Osteoblast (primary cell): Measurements from ENCODE around the gene SPTB. TPM values are rescaled to one million over a fixed set of nuclear protein-coding genes. Genes with fewer than 3 reads are reported as not detected.

Experiments used
- DNase-seq: peaks from one replicate; pipeline ENCODE4 v3.0.0; 2011; ENCODE audit warnings: low spot score, mixed read lengths; ENCODE audit not compliant: insufficient read length; ENCODE audit errors: missing footprints
- H2AFZ ChIP-seq: 2 replicates; pipeline ENCODE4 v1.6.0; 2011; ENCODE audit warnings: mild to moderate bottlenecking, low read length
- H3K27ac ChIP-seq: 2 replicates; pipeline ENCODE4 v1.5.1; 2011; ENCODE audit warnings: mild to moderate bottlenecking, low read depth, low read length, moderate library complexity
- H3K27me3 ChIP-seq: 2 replicates; pipeline ENCODE4 v1.6.0; 2012; ENCODE audit warnings: mild to moderate bottlenecking, control low read depth, inconsistent platforms, low read length, moderate library complexity; ENCODE audit not compliant: insufficient read depth
- H3K36me3 ChIP-seq: 2 replicates; pipeline ENCODE4 v1.5.1; 2011; ENCODE audit warnings: mild to moderate bottlenecking, low read length, control low read depth, moderate library complexity; ENCODE audit not compliant: insufficient read depth
- H3K4me1 ChIP-seq: 2 replicates; pipeline ENCODE4 v1.5.1; 2011; ENCODE audit warnings: mild to moderate bottlenecking, low read length, control low read depth, moderate library complexity; ENCODE audit not compliant: insufficient read depth
- H3K4me2 ChIP-seq: 2 replicates; pipeline ENCODE4 v1.6.0; 2011; ENCODE audit warnings: mild to moderate bottlenecking, low read length; ENCODE audit not compliant: insufficient read depth
- H3K4me3 ChIP-seq: fragments of 200-600 bp; sonication (generic); 3 replicates; pipeline ENCODE4 v1.5.1; 2012; ENCODE audit warnings: mild to moderate bottlenecking, low read length, inconsistent platforms; ENCODE audit not compliant: insufficient read depth
- H3K79me2 ChIP-seq: 2 replicates; pipeline ENCODE4 v1.6.0; 2012; ENCODE audit warnings: mild to moderate bottlenecking, low read length, control low read depth, inconsistent platforms; ENCODE audit not compliant: insufficient read depth
- H3K9me3 ChIP-seq: 2 replicates; pipeline ENCODE4 v1.5.1; 2011; ENCODE audit warnings: low read depth, low read length, control low read depth
- H4K20me1 ChIP-seq: 2 replicates; pipeline ENCODE4 v1.6.0; 2012; ENCODE audit warnings: mild to moderate bottlenecking, low read length, control low read depth; ENCODE audit not compliant: insufficient read depth
- CTCF ChIP-seq: IDR thresholded peaks from 2 replicates; pipeline ENCODE4 v1.5.1; 2011; ENCODE audit warnings: mild to moderate bottlenecking, low read depth, low read length, moderate library complexity; ENCODE audit errors: extremely low read depth
- total RNA-seq: library from RNA; depleted of rRNA; stranded (reverse); fragments of >200 nt; gene quantifications from 2 replicates; pipeline ENCODE4 v1.2.3, GENCODE V29; 2012

The SPTB gene
- total RNA-seq, 1 donor = under 0.01 TPM

GRCh38 chr14:64719601-64720000, 160.1 kb downstream of the SPTB start:
- no peak for DNase-seq
- Histone ChIP-seq H3K4me3 (no peak overlapping the region), H3K27ac (peak overlapping the region; percentile 77), H4K20me1 (no peaks in the 10 kb centered on the region), H3K27me3 (no peaks in the 10 kb centered on the region), H3K9me3 (no peaks in the 10 kb centered on the region), H3K36me3 (no peaks in the 10 kb centered on the region), H3K4me1 (peaks cover 42% of the 10 kb centered on the region), H2AFZ (no peak overlapping the region), H3K79me2 (no peaks in the 10 kb centered on the region), H3K4me2 (peak overlapping the region; percentile 44)
- no peak for TF ChIP-seq CTCF

- H3K4me1 ChIP-seq = peaks cover 37% of the 10 kb centered on the region
These were observed 160.9 kb downstream of the SPTB start for GRCh38 chr14:64718762-64719161.

GRCh38 chr14:64717870-64718269, 161.8 kb downstream of the SPTB start:
- peak; percentile 70 for DNase-seq
- peaks cover 29% of the 10 kb centered on the region for H3K4me1 ChIP-seq
- no peaks in the 10 kb centered on the region for H4K20me1 ChIP-seq
- H2AFZ ChIP-seq = no peak overlapping the region
- H3K4me2 ChIP-seq = no peak overlapping the region
- H3K79me2 ChIP-seq = peaks cover 5% of the 10 kb centered on the region
- no peaks in the 10 kb centered on the region for H3K27me3 ChIP-seq
- H3K9me3 ChIP-seq = no peaks in the 10 kb centered on the region
- no peak overlapping the region for H3K27ac ChIP-seq
- no peaks in the 10 kb centered on the region for H3K36me3 ChIP-seq
- TF ChIP-seq CTCF = no peak
- H3K4me3 ChIP-seq = no peak overlapping the region

More at GRCh38 chr14:64718762-64719161, 160.9 kb downstream of the SPTB start:
- Histone ChIP-seq H3K9me3 (no peaks in the 10 kb centered on the region), H3K79me2 (peaks cover 3% of the 10 kb centered on the region), H3K27ac (no peak overlapping the region), H2AFZ (no peak overlapping the region), H3K4me3 (no peak overlapping the region), H4K20me1 (no peaks in the 10 kb centered on the region), H3K27me3 (no peaks in the 10 kb centered on the region), H3K4me2 (no peak overlapping the region), H3K36me3 (no peaks in the 10 kb centered on the region)
- no peak for DNase-seq
- TF ChIP-seq CTCF = no peak

- Histone ChIP-seq H3K36me3 (no peaks in the 10 kb centered on the region), H3K9me3 (no peaks in the 10 kb centered on the region), H4K20me1 (no peaks in the 10 kb centered on the region), H3K4me1 (peaks cover 13% of the 10 kb centered on the region), H3K79me2 (peaks cover 7% of the 10 kb centered on the region), H3K27ac (no peak overlapping the region), H3K4me3 (no peak overlapping the region), H3K4me2 (no peak overlapping the region), H3K27me3 (no peaks in the 10 kb centered on the region), H2AFZ (peak overlapping the region; percentile 8)
- no peak for TF ChIP-seq CTCF
- DNase-seq = no peak
These were observed 163.9 kb downstream of the SPTB start for GRCh38 chr14:64715628-64716412.
